ENCODE data around the gene PGD.
A peak's percentile ranks its signal among the peaks of the same experiment; 100 is the strongest.
"Not testable (repeated sequence)": the region's sequence is repeated elsewhere in the genome, so short reads cannot be mapped to it uniquely, and the experiment has no call there.

Gene PGD

DNA sequence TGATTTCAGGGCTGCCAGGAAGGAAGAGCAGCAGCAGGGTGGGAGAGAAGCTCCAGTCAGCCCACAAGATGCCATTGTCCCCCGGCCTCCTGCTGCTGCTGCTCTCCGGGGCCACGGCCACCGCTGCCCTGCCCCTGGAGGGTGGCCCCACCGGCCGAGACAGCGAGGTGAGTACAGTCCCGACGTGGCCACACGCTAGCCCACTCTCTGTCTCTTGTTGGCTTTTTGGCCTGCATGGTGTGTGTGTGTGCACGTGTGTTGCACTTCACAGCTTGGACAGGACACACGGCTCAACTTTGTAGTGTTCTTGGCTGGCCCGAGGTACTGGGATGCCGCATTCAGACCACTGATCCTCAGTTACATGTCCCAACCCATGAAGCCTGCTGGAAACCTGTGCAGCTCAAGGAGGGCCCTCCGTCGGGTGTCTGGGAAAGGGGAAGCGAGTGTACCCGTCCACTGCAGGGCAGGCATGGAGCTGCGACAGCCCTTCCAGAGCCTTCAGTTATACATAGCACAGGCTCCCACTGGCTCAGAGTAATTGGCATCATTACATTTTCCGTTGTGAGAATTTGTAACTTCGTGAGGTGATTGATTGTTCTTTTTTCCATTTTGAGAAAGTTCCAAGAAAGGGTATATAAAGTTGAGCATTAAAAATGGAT lies 51.4 kb downstream of the PGD start:
- DNase-seq (ENCODE audit: low read depth in 1 of 2, low spot score in 1 of 2): no peak
- in situ Hi-C loops (cut with HindIII; ENCODE audit: low pct_unique_long_range_greater_than_20kb, low sequenced_read_pairs): no loop called here
- TF ChIP-seq JUND (IDR thresholded peaks at IDR 0.05; ENCODE audit: low read depth): no peak

DNA sequence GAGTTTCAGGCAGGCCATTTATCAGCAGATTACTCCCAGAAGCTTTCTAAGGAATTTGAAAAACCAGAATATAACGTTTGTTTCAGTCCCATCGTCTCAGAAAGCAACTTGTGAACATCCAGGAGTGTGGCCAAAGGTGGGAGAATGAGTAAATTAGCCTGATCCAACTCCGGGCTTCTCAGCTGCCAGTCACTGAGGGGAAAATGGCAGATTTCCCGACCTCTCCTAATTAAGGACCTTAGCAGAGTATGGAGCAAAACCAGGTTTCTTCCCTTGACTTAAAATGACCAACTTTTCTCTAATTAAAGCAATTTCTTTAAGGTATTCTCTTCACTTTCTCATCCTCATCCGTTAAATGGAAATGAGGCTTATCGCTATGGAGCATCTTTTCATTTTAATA lies 52.0 kb downstream of the PGD start:
- no peak for DNase-seq (ENCODE audit: low read depth in 1 of 2, low spot score in 1 of 2)
- in situ Hi-C loops (cut with HindIII; ENCODE audit: low pct_unique_long_range_greater_than_20kb, low sequenced_read_pairs): no loop called here
- TF ChIP-seq JUND (IDR thresholded peaks at IDR 0.05; ENCODE audit: low read depth): no peak

DNA sequence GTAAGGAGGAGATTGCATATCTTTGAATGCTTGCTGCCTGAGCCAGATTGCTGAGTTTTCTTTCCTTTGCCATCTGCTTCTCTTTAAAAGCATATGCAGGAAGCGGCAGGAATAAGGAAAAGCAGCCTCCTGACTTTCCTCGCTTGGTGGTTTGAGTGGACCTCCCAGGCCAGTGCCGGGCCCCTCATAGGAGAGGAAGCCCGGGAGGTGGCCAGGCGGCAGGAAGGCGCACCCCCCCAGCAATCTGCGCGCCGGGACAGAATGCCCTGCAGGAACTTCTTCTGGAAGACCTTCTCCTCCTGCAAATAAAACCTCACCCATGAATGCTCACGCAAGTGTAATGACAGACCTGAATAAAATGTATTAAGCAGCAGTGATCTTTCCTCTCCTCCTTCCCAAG lies 52.4 kb downstream of the PGD start:
- in situ Hi-C loops (cut with HindIII; ENCODE audit: low pct_unique_long_range_greater_than_20kb, low sequenced_read_pairs): no loop called here
- no peak for DNase-seq (ENCODE audit: low read depth in 1 of 2, low spot score in 1 of 2)
- no peak for TF ChIP-seq JUND (IDR thresholded peaks at IDR 0.05; ENCODE audit: low read depth)

DNA sequence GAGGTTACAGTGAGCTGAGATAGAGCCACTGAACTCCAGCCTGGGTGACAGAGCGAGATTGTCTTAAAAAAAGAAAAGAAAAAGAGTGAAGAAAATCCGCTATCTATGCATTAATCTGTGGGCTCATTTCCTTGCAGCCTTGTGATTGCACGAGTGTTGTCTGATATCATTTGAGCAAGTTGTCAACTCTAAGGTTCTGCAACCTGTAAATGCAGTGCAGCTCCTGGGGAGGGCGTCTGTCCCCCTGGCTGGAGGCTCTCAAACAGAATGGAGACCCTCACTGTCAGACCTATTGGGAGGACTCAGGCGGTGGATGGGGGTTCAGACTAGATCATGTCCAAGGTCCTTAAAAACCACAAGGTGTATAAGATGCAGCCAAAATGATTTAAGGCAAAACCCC lies 57.2 kb downstream of the PGD start:
- DNase-seq (ENCODE audit: low read depth in 1 of 2, low spot score in 1 of 2): no peak
- in situ Hi-C loops (cut with HindIII; ENCODE audit: low pct_unique_long_range_greater_than_20kb, low sequenced_read_pairs): no loop called here
- no peak for TF ChIP-seq JUND (IDR thresholded peaks at IDR 0.05; ENCODE audit: low read depth)

DNA sequence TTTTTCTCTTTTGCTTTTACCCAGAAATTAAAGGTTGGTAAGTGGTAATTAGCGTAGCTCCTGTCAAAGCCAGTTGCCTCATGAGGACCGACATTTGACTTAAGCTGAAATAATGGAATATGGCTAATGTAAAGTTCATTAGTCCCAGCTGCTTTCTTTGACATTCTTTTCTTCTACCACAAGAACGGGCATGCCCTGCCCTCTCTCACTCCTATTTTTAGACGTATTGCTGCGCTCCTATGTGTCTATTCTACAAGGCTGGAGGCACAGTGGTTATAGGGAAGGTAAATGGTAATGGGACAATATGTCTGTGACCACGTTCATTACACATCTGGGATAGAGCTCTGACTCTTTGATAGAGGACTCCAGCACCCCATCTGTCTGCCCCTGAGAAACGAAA lies 57.8 kb downstream of the PGD start:
- no peak for DNase-seq (ENCODE audit: low read depth in 1 of 2, low spot score in 1 of 2)
- in situ Hi-C loops (cut with HindIII; ENCODE audit: low pct_unique_long_range_greater_than_20kb, low sequenced_read_pairs): no loop called here
- TF ChIP-seq JUND (IDR thresholded peaks at IDR 0.05; ENCODE audit: low read depth): no peak

DNA sequence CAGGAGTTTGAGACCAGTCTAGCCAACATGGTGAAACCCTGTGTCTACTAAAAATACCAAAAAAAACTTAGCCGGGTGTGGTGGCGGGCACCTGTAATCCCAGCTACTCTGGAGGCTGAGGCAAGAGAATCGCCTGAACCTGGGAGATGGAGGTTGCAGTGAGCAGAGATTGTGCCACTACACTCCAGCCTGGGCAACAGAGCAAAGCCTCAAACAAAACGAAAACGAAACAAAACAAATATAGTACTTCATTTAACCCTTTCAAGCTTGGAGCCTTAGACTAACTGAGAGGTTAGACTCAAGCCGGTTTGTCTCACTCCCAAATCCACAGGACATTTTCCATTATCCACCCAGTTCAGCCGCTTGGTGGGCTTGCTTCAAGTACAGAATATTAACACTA lies 58.6 kb downstream of the PGD start:
- in situ Hi-C loops (cut with HindIII; ENCODE audit: low pct_unique_long_range_greater_than_20kb, low sequenced_read_pairs); DNase-seq (ENCODE audit: low read depth in 1 of 2, low spot score in 1 of 2): not testable (repeated sequence)

DNA sequence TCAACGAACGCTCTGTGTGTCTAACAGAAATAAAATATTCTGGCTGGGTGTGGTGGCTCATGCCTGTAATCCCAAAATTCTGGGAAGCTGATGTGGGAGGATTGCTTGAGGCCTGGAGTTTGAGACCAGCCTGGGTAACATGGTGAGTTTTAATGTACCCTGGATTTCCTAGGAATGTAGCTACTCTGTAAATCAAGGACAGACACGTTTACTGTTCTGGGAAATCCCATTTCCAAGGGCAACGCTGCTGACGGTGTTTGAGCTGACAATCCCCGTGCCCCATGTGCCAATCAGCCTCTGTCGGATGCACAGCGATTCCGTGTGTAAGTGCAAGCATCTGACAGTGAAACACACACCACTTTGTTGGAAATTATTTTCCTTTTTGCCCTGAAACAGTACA lies 59.0 kb downstream of the PGD start:
- DNase-seq (ENCODE audit: low read depth in 1 of 2, low spot score in 1 of 2): no peak
- in situ Hi-C loops (cut with HindIII; ENCODE audit: low pct_unique_long_range_greater_than_20kb, low sequenced_read_pairs): no loop called here
- TF ChIP-seq JUND (IDR thresholded peaks at IDR 0.05; ENCODE audit: low read depth): no peak

DNA sequence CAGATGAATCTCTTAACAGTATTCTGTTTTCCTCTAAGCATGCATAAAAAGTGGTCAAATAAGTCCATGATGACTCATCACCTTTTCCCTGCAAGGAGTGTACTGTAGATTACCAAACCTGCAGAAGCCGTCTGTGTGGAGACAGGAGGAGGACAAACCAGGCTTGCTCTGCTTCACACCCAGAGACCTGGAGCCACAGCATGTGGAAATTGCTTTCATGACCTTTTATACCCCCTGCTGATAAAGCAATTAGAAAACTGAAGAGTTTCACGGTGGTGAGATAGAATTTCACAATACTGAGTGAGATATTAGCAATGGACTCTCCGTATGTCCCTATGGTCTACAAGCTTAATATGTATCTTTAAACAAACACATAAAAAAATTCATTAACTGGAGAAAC lies 60.3 kb downstream of the PGD start:
- DNase-seq (ENCODE audit: low read depth in 1 of 2, low spot score in 1 of 2): peak in 1 of 2 experiments; percentile 15
- no peak for TF ChIP-seq JUND (IDR thresholded peaks at IDR 0.05; ENCODE audit: low read depth)
- in situ Hi-C loops (cut with HindIII; ENCODE audit: low pct_unique_long_range_greater_than_20kb, low sequenced_read_pairs): no loop called here

DNA sequence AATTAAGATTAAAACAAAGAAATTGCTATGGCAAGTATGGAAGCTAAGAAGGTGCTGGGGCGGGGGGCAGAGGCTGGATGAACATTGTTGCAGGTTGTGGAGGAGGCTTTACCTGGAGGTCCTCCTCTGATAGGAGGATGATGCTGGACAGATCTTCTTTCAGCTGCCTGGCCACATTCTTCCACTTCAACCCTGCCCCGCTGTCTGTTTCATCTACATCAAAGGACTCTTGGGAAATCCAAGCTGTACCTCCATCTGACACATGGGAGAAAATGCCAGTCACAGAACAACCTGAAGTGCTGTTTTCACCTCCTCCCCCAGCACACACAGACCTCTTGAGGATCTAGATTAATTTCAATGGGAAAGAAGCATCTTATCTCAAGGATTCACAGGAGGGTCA lies 68.2 kb downstream of the PGD start:
- in situ Hi-C loops (cut with HindIII; ENCODE audit: low pct_unique_long_range_greater_than_20kb, low sequenced_read_pairs): no loop called here
- no peak for TF ChIP-seq JUND (IDR thresholded peaks at IDR 0.05; ENCODE audit: low read depth)
- no peak for DNase-seq (ENCODE audit: low read depth in 1 of 2, low spot score in 1 of 2)

DNA sequence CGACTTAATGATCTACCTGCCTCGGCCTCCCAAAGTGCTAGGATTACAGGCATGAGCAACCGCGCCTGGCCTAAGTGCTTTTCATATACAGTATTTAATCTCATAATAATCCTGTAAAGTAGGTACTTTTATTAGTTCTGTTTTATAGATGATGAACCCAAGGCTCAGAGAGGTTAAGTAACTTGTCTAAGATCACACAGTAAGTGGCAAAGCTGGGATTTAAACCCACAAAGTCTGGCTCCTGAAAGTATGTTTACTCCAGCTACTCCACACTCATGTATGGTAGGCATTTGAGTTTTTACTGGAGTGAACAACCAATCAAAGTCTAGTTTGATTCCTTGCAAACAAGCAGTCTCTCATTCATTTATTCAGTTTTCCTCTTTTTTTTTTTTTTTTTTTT lies 71.2 kb downstream of the PGD start:
- no peak for DNase-seq (ENCODE audit: low read depth in 1 of 2, low spot score in 1 of 2)
- no peak for TF ChIP-seq JUND (IDR thresholded peaks at IDR 0.05; ENCODE audit: low read depth)
- in situ Hi-C loops (cut with HindIII; ENCODE audit: low pct_unique_long_range_greater_than_20kb, low sequenced_read_pairs): no loop called here
